ENCODE data around the gene PDE3B. TPM values are rescaled to one million over a fixed set of nuclear protein-coding genes. Genes with fewer than 3 reads are reported as not detected.
A peak's percentile ranks its signal among the peaks of the same experiment; 100 is the strongest.
"Not testable (repeated sequence)": the region's sequence is repeated elsewhere in the genome, so short reads cannot be mapped to it uniquely, and the experiment has no call there.

PDE3B gene
- total RNA-seq, 1 experiment from 2014 or later = 6.6 TPM

DNA sequence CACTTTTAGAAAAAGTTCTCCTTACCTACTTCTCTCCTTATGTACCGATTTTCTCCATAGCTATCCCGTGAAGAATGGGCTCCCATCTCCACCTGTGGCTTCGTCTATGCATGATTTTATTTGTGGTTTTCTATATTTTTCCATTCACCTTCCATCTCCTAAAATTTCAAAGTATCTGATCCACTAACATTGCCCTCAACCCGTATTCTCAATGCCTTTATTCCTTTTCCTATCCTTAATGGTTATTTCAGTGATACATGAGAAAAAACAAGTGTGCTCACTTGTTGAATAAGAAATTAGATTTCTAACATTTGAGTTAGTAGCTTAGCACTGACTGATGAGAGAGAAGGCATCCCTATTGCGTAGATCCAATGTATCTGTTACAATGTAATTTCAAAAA, 231.6 kb downstream of the PDE3B start:
- Histone ChIP-seq H3K27me3 (ENCODE audit: control insufficient read depth, insufficient read depth, low read length) (no peaks in the 10 kb centered on the region), H3K4me3 (ENCODE audit: insufficient read depth, low read depth, low read length) (no peak overlapping the region), H3K36me3 (replicated peaks; ENCODE audit: control insufficient read depth, insufficient read depth, low read length) (no peaks in the 10 kb centered on the region)
- DNase-seq = no peak

- DNase-seq = no peak
- Histone ChIP-seq H3K36me3 (replicated peaks; ENCODE audit: control insufficient read depth, insufficient read depth, low read length) (no peaks in the 10 kb centered on the region), H3K4me3 (ENCODE audit: insufficient read depth, low read depth, low read length) (no peak overlapping the region), H3K27me3 (ENCODE audit: control insufficient read depth, insufficient read depth, low read length) (no peaks in the 10 kb centered on the region)
Observed at GRCh38 chr11:14881576-14882193, 238.1 kb downstream of the PDE3B start.

GRCh38 chr11:14882196-14882595, 238.6 kb downstream of the PDE3B start:
- Histone ChIP-seq H3K36me3 (replicated peaks; ENCODE audit: control insufficient read depth, insufficient read depth, low read length) (no peaks in the 10 kb centered on the region), H3K4me3 (ENCODE audit: insufficient read depth, low read depth, low read length) (no peak overlapping the region), H3K27me3 (ENCODE audit: control insufficient read depth, insufficient read depth, low read length) (no peaks in the 10 kb centered on the region)
- no peak for DNase-seq

- not testable (repeated sequence) for H3K4me3 ChIP-seq (ENCODE audit: insufficient read depth, low read depth, low read length); H3K27me3 ChIP-seq (ENCODE audit: control insufficient read depth, insufficient read depth, low read length); H3K36me3 ChIP-seq (replicated peaks; ENCODE audit: control insufficient read depth, insufficient read depth, low read length); DNase-seq
Observed at GRCh38 chr11:14883683-14884082, 240.1 kb downstream of the PDE3B start.

DNA sequence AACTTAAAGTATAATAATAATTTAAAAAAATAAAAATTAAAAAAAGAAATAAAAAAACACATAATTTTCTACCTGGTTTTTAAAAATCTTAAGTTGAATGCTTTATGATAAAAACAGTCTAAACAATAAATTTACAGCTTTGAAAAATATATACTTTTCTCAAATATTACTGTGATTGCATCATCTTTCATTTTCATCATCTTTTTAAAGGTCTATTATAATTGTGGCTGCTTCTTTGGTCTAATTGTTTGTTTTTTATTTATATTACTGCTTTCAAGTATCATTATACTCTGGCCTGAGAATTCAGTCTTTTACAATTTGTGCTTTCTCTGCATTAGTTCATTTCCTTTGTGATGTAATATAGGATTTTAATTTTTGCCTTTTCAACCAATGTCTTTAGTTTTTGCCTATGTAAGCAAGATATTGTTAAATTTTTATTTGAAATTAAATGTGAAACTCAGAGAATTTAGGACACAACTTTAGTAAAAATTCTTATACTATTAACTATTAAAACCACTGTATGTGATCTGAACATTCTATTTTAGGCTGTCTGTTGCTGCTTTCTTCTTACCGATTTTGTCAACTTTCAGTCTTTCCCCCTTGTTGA, 241.2 kb downstream of the PDE3B start:
- no peak for DNase-seq
- Histone ChIP-seq H3K36me3 (replicated peaks; ENCODE audit: control insufficient read depth, insufficient read depth, low read length) (no peaks in the 10 kb centered on the region), H3K4me3 (ENCODE audit: insufficient read depth, low read depth, low read length) (no peak overlapping the region), H3K27me3 (ENCODE audit: control insufficient read depth, insufficient read depth, low read length) (no peaks in the 10 kb centered on the region)

DNA sequence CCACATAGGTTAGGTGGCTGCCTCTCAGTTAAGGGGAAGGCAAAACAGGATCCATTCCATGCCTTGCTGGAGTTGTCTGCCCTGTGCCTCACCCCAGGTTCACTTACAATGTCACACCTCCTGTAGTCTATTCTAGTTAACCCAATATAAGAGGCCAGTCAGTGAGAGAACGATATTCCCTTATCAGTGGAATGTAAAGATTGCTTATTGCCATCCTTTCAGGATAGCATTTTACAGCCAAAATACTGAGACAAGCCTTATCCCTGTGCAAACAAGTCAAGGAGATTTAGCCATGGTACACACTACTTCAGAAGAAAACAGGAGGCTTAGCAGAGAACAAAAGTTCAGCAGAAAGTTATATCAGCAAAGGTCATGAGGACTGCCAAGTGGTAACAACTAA, 242.9 kb downstream of the PDE3B start:
- Histone ChIP-seq H3K27me3 (ENCODE audit: control insufficient read depth, insufficient read depth, low read length) (peaks cover 4% of the 10 kb centered on the region), H3K4me3 (ENCODE audit: insufficient read depth, low read depth, low read length) (no peak overlapping the region), H3K36me3 (replicated peaks; ENCODE audit: control insufficient read depth, insufficient read depth, low read length) (no peaks in the 10 kb centered on the region)
- no peak for DNase-seq

DNA sequence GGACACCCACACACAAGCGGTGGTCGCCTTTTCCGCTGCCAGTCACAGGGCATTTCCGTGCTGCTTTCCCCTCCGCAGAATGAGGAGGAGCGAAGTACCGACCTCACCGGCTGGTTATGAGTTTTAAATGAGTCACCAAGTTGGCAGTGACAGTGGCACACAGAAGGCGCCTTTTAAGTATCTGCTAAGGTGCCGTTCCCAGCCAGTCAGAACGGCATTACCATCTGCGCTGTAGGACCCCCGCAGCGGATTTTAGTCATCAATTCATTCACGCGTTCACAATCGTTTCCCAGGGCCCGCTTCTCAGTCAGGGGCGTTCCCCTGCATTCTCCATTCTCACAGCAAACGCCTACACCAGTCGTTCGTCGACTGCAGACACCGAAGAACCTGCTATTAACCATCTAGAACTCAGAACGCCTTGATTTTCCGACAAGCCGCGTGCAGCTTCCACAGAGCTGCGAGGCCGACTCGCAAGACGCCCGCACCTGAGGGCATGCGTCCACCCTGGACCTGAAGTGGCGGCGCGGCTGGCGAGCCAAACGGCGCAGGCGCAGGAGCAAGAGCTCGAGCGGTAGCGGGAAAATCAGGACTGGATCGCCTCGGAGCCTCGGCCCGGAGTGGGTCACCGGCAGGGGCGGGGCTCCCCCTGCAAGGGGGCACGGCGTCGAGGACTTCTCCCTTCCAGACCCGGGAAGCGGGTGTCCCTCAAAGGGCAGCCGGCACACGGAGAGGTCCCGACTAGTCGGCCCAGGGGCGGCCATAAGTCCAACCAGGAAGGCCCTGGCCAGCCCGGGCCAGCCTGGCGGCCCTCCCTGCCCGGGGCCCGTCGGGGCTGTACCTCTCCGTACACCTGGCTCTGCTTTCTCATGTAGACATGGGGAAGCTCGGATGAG, 247.8 kb downstream of the PDE3B start:
- Histone ChIP-seq H3K27me3 (ENCODE audit: control insufficient read depth, insufficient read depth, low read length) (peaks cover 4% of the 10 kb centered on the region), H3K4me3 (ENCODE audit: insufficient read depth, low read depth, low read length) (peak overlapping the region; percentile 57)
- peak; percentile 91 for DNase-seq

DNA sequence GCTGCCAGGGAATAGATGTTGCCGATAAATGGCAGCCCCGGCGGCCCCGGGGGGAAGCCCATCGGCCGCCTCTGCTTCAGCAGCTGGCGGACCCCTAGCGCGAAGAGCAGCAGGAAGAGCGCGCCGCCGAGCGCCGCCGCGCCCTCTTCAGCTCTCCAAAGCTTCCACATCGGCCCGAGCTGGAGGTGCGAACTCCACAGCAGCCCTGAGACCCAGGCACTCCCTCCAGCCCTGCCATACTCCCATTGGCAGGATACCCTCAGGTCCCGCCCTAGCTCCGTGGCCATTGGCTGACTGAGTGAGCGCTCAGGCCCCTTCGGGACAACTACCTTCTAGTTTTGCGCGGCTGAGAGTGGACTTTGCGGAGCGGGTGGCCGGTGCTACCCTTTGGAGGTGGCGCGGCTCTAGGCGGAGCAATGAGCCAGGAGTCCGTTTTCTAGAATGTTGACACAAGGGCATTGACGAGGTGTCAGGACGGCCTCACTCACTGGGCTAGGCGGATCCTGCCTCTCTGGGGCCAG, 248.5 kb downstream of the PDE3B start, which contains the start of gene CYP2R1:
CYP2R1 (minus strand) TSS at position 196 of the 521 bp plus-strand sequence; CDS start at position 170, 26 bp downstream.
- Histone ChIP-seq H3K27me3 (ENCODE audit: control insufficient read depth, insufficient read depth, low read length) (peaks cover 4% of the 10 kb centered on the region), H3K4me3 (ENCODE audit: insufficient read depth, low read depth, low read length) (peak within 1 kb of the TSS; percentile 57), H3K36me3 (replicated peaks; ENCODE audit: control insufficient read depth, insufficient read depth, low read length) (no peaks in the 10 kb centered on the region)
- peak; percentile 95 for DNase-seq

More for the DNA sequence above, 247.8 kb downstream of the PDE3B start:
- H3K36me3 ChIP-seq (replicated peaks; ENCODE audit: control insufficient read depth, insufficient read depth, low read length) = no peaks in the 10 kb centered on the region

GRCh38 chr11:14892577-14892976, 249.0 kb downstream of the PDE3B start:
- Histone ChIP-seq H3K4me3 (ENCODE audit: insufficient read depth, low read depth, low read length) (peak overlapping the region; percentile 28), H3K36me3 (replicated peaks; ENCODE audit: control insufficient read depth, insufficient read depth, low read length) (no peaks in the 10 kb centered on the region), H3K27me3 (ENCODE audit: control insufficient read depth, insufficient read depth, low read length) (peaks cover 4% of the 10 kb centered on the region)
- no peak for DNase-seq

GRCh38 chr11:14894657-14895598, 251.3 kb downstream of the PDE3B start:
- Histone ChIP-seq H3K36me3 (replicated peaks; ENCODE audit: control insufficient read depth, insufficient read depth, low read length) (no peaks in the 10 kb centered on the region), H3K4me3 (ENCODE audit: insufficient read depth, low read depth, low read length) (no peak overlapping the region), H3K27me3 (ENCODE audit: control insufficient read depth, insufficient read depth, low read length) (peaks cover 4% of the 10 kb centered on the region)
- DNase-seq = no peak

DNA sequence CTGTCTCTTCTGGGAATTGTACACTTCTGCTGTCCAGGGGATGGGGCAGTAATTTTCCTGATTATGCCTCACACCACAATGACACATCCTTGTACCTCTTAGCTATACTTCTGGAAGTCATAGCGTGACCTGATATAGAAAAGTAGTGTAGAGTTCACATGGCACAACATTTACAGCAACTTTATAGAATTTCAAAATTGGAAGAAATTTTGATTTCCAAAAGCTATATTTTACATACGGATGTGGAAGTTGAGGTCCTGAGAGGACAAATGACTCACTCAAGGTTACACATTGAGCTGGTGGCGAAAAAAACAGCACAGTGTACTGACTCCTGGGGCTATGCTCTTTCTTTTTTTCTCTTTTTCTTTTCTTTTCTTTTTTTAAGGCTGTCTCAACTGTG, 254.8 kb downstream of the PDE3B start:
- no peaks in the 10 kb centered on the region for H3K27me3 ChIP-seq (ENCODE audit: control insufficient read depth, insufficient read depth, low read length)
- no peak overlapping the region for H3K4me3 ChIP-seq (ENCODE audit: insufficient read depth, low read depth, low read length)
- H3K36me3 ChIP-seq (replicated peaks; ENCODE audit: control insufficient read depth, insufficient read depth, low read length) = no peaks in the 10 kb centered on the region
- DNase-seq = no peak

GRCh38 chr11:14898906-14899305, 255.3 kb downstream of the PDE3B start:
- Histone ChIP-seq H3K4me3 (ENCODE audit: insufficient read depth, low read depth, low read length) (no peak overlapping the region), H3K27me3 (ENCODE audit: control insufficient read depth, insufficient read depth, low read length) (no peaks in the 10 kb centered on the region), H3K36me3 (replicated peaks; ENCODE audit: control insufficient read depth, insufficient read depth, low read length) (no peaks in the 10 kb centered on the region)
- no peak for DNase-seq

- Histone ChIP-seq H3K27me3 (ENCODE audit: control insufficient read depth, insufficient read depth, low read length) (peaks cover 3% of the 10 kb centered on the region; the same call in 1 of the 2 replicates), H3K4me3 (ENCODE audit: insufficient read depth, low read depth, low read length) (no peak overlapping the region), H3K36me3 (replicated peaks; ENCODE audit: control insufficient read depth, insufficient read depth, low read length) (no peaks in the 10 kb centered on the region)
- no peak for DNase-seq
Observed at GRCh38 chr11:14902650-14903350, 259.2 kb downstream of the PDE3B start.
